Gastroesophageal sphincter (tissue), 4 donors: ENCODE data around the gene CHST9. TPM values are rescaled to one million over a fixed set of nuclear protein-coding genes. Genes with fewer than 3 reads are reported as not detected.

Experiments
- ATAC-seq: fragments of 150-250 bp; one replicate; pipeline ENCODE4 v1.9.1; 2016; ENCODE audit warnings: mild to moderate bottlenecking, moderate library complexity
- H3K27ac ChIP-seq, 4 donors: fragments of 200-600 bp; sonication (generic) in 3 of 4; 1 replicate in 3 of 4; 2 replicates in 1 of 4; pipeline ENCODE4 v1.5.1; 2016 to 2019
- H3K27me3 ChIP-seq: fragments of 200-600 bp; sonication (generic); one replicate; pipeline ENCODE4 v1.5.1; 2019
- H3K36me3 ChIP-seq, 2 donors: fragments of 200-600 bp; sonication (generic); one replicate each; pipeline ENCODE4 v1.5.1; 2019; ENCODE audit warnings: control low read depth in 1 of 2
- H3K4me1 ChIP-seq, 3 donors: fragments of 200-600 bp; sonication (generic); 1 replicate in 2 of 3; 2 replicates in 1 of 3; pipeline ENCODE4 v1.5.1; 2016 to 2019; ENCODE audit warnings: control low read depth in 2 of 3
- H3K4me3 ChIP-seq, 2 donors: fragments of 200-600 bp; sonication (generic); one replicate each; pipeline ENCODE4 v1.5.1; 2019; ENCODE audit warnings: mild to moderate bottlenecking in 1 of 2, moderate library complexity in 1 of 2
- H3K9me3 ChIP-seq, 3 donors: fragments of 200-600 bp; sonication (generic); one replicate each; pipeline ENCODE4 v1.5.1; 2017 to 2019; ENCODE audit warnings: control low read depth in 2 of 3
- EP300 ChIP-seq: sonication (generic); formaldehyde crosslinking; IDR thresholded peaks from one replicate; pipeline ENCODE4 v1.6.1; 2017; ENCODE audit warnings: antibody characterized with exemption, mild to moderate bottlenecking
- POLR2A ChIP-seq, 2 donors: fragments of 450-650 bp; IDR thresholded peaks; one replicate each; pipeline ENCODE4 v1.6.1; 2017; ENCODE audit warnings: antibody characterized with exemption in 2 of 2, mild to moderate bottlenecking in 2 of 2, moderate library complexity in 1 of 2
- POLR2AphosphoS5 ChIP-seq: sonication (generic); formaldehyde crosslinking; IDR thresholded peaks from one replicate; pipeline ENCODE4 v1.6.1; 2017; ENCODE audit warnings: antibody characterized with exemption
- WGBS, 2 donors: methylation state at CpG; one replicate each; pipeline ENCODE4 v1.1.5; 2018; ENCODE audit warnings: low coverage in 1 of 2; 5-methylcytosine and 5-hydroxymethylcytosine counted together
- total RNA-seq, 4 donors: library from RNA; depleted of rRNA; stranded (reverse); fragments of >200 nt; gene quantifications; one replicate each; pipeline ENCODE4 v1.1.0, GENCODE V29; 2016
- TF ChIP-seq, protein P1 (sequence below), 4 experiments: fragments of 200-600 bp in 2 of 4; fragments of 450-650 bp in 2 of 4; sonication (generic) in 1 of 4; IDR thresholded peaks; one replicate each; pipeline ENCODE4 v1.5.1; 2017 to 2019; ENCODE audit warnings: antibody characterized with exemption in 4 of 4, mild to moderate bottlenecking in 2 of 4, moderate library complexity in 2 of 4

Gene CHST9
- total RNA-seq, 4 donors from 2014 or later = 0.62 to 7.2 (median 0.95) TPM

- H3K4me3 ChIP-seq = no peak overlapping the region
- no peak overlapping the region for H3K27ac ChIP-seq
- TF ChIP-seq POLR2AphosphoS5 (no peak), EP300 (no peak), POLR2A (IDR thresholded peaks at IDR 0.05) (no peak)
- TF ChIP-seq, protein P1, sequence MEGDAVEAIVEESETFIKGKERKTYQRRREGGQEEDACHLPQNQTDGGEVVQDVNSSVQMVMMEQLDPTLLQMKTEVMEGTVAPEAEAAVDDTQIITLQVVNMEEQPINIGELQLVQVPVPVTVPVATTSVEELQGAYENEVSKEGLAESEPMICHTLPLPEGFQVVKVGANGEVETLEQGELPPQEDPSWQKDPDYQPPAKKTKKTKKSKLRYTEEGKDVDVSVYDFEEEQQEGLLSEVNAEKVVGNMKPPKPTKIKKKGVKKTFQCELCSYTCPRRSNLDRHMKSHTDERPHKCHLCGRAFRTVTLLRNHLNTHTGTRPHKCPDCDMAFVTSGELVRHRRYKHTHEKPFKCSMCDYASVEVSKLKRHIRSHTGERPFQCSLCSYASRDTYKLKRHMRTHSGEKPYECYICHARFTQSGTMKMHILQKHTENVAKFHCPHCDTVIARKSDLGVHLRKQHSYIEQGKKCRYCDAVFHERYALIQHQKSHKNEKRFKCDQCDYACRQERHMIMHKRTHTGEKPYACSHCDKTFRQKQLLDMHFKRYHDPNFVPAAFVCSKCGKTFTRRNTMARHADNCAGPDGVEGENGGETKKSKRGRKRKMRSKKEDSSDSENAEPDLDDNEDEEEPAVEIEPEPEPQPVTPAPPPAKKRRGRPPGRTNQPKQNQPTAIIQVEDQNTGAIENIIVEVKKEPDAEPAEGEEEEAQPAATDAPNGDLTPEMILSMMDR (IDR thresholded peaks at IDR 0.05) = no peak
- peaks cover 0 to 10% (median 7%) of the 10 kb centered on the region in 3 donors for H3K4me1 ChIP-seq
- no peaks in the 10 kb centered on the region for H3K9me3 ChIP-seq
- 80 to 82% methylated on average over 3 to 4 of the region's 4 CpGs for WGBS, 2 donors
- peaks cover 37% of the 10 kb centered on the region for H3K27me3 ChIP-seq
- H3K36me3 ChIP-seq = no peaks in the 10 kb centered on the region
- ATAC-seq = no peak
These were observed 789 bp upstream of the CHST9 start for GRCh38 chr18:27185897-27186296.

- peaks cover 37% of the 10 kb centered on the region for H3K27me3 ChIP-seq
- H3K27ac ChIP-seq = peak overlapping the region in 1 of 4 donors; percentile 33
- ATAC-seq = no peak
- H3K4me1 ChIP-seq = peaks cover 0 to 10% (median 7%) of the 10 kb centered on the region in 3 donors
- no peaks in the 10 kb centered on the region for H3K36me3 ChIP-seq
- no peaks in the 10 kb centered on the region for H3K9me3 ChIP-seq
- peak overlapping the region; percentile 11 to 54 for H3K4me3 ChIP-seq
- WGBS, 2 donors = 3 to 28% methylated on average over 5 to 6 of the region's 33 CpGs
- TF ChIP-seq, protein P1 (IDR thresholded peaks at IDR 0.05) = no peak
- no peak for TF ChIP-seq EP300
- TF ChIP-seq POLR2AphosphoS5 = no peak
- TF ChIP-seq POLR2A (IDR thresholded peaks at IDR 0.05) = no peak
These were observed 738 bp downstream of the CHST9 start for GRCh38 chr18:27184115-27185024.

- no peak for TF ChIP-seq POLR2A (IDR thresholded peaks at IDR 0.05)
- no peak for TF ChIP-seq EP300
- TF ChIP-seq, protein P1 (IDR thresholded peaks at IDR 0.05) = no peak
- TF ChIP-seq POLR2AphosphoS5 = no peak
- ATAC-seq = no peak
- H3K36me3 ChIP-seq = no peaks in the 10 kb centered on the region
- no peaks in the 10 kb centered on the region for H3K9me3 ChIP-seq
- peaks cover 0 to 10% (median 7%) of the 10 kb centered on the region in 3 donors for H3K4me1 ChIP-seq
- no peak overlapping the region for H3K4me3 ChIP-seq
- no peak overlapping the region for H3K27ac ChIP-seq
- peaks cover 37% of the 10 kb centered on the region for H3K27me3 ChIP-seq
- WGBS, 2 donors = 17 to 63% methylated on average over 1 of the region's 1 CpG
These were observed 3.4 kb downstream of the CHST9 start for GRCh38 chr18:27181726-27182125.

DNA sequence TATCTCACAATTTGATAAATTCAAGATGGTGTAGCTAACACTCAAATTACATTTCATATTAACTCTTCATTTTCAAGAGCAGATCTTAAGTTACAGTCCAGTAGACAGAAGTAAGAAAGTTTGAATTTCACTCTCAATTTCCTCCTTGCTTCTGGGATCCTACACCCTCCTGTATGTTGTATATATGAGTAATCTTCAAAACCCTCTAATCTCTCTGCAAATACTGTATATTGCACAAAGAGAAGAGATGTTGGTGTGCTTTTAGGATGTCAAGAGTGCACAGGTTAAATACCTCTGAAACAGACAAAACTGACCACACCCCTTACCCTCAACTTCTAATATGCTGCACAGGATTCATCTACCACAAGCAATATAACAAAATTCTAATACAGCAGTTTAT lies 6.7 kb downstream of the CHST9 start:
- peaks cover 13% of the 10 kb centered on the region for H3K27me3 ChIP-seq
- H3K27ac ChIP-seq = no peak overlapping the region
- no peaks in the 10 kb centered on the region for H3K36me3 ChIP-seq
- H3K9me3 ChIP-seq = no peaks in the 10 kb centered on the region
- ATAC-seq = no peak
- H3K4me3 ChIP-seq = no peak overlapping the region
- TF ChIP-seq, protein P1 (IDR thresholded peaks at IDR 0.05) = no peak
- TF ChIP-seq POLR2A (IDR thresholded peaks at IDR 0.05) (no peak), POLR2AphosphoS5 (no peak), EP300 (no peak)
- no peaks in the 10 kb centered on the region for H3K4me1 ChIP-seq

- Histone ChIP-seq H3K27me3 (no peaks in the 10 kb centered on the region), H3K4me3 (no peak overlapping the region), H3K36me3 (no peaks in the 10 kb centered on the region), H3K4me1 (no peaks in the 10 kb centered on the region), H3K27ac (no peak overlapping the region), H3K9me3 (no peaks in the 10 kb centered on the region)
- WGBS, 2 donors = 15% methylated on average over 1 of the region's 1 CpG; no CpG with 5 or more reads in 1 of the 2 donors
- no peak for ATAC-seq
- TF ChIP-seq POLR2A (IDR thresholded peaks at IDR 0.05) (no peak), EP300 (no peak), POLR2AphosphoS5 (no peak)
- TF ChIP-seq, protein P1 (IDR thresholded peaks at IDR 0.05) = no peak
These were observed 9.2 kb downstream of the CHST9 start for GRCh38 chr18:27175914-27176313.
